SJCRH30 (cell line): ENCODE measurements around the gene CD44. TPM values are rescaled to one million over a fixed set of nuclear protein-coding genes. Genes with fewer than 3 reads are reported as not detected.
"Not testable (repeated sequence)": the region's sequence is repeated elsewhere in the genome, so short reads cannot be mapped to it uniquely, and the experiment has no call there.

Experiments
- DNase-seq, 2 experiments: peaks; one replicate each; pipeline ENCODE4 v3.0.0-alpha.2; 2015 to 2020
- H3K27ac ChIP-seq: fragments of 250-450 bp; sonication (Bioruptor Pico); 2 replicates; pipeline ENCODE4 v1.5.1; 2020; ENCODE audit warnings: mild to moderate bottlenecking, moderate library complexity
- H3K27me3 ChIP-seq: fragments of 250-450 bp; sonication (Bioruptor Pico); 2 replicates; pipeline ENCODE4 v1.5.1; 2020; ENCODE audit warnings: mild to moderate bottlenecking, moderate library complexity
- H3K36me3 ChIP-seq: fragments of 250-450 bp; sonication (Bioruptor Pico); 2 replicates; pipeline ENCODE4 v1.5.1; 2020; ENCODE audit warnings: mild to moderate bottlenecking, moderate library complexity
- H3K4me1 ChIP-seq: fragments of 250-450 bp; sonication (Bioruptor Pico); 2 replicates; pipeline ENCODE4 v1.5.1; 2020; ENCODE audit warnings: mild to moderate bottlenecking, moderate library complexity
- H3K4me3 ChIP-seq: fragments of 250-450 bp; sonication (Bioruptor Pico); 2 replicates; pipeline ENCODE4 v1.5.1; 2020; ENCODE audit warnings: mild to moderate bottlenecking, moderate library complexity
- H3K9me3 ChIP-seq: fragments of 250-450 bp; sonication (Bioruptor Pico); replicated peaks from 2 replicates; pipeline ENCODE4 v1.5.1; 2020; ENCODE audit warnings: mild to moderate bottlenecking, moderate library complexity
- total RNA-seq: library from RNA; depleted of rRNA; stranded (reverse); fragments of >200 nt; shearing (Covaris generic); gene quantifications from 2 replicates; pipeline ENCODE4 v1.2.3, GENCODE V29; 2014

The CD44 gene
- total RNA-seq, 1 experiment from 2014 or later = 0.04 TPM

GRCh38 chr11:35211952-35212351 is 73.0 kb downstream of the CD44 start:
- H3K27ac ChIP-seq = no peak overlapping the region

GRCh38 chr11:35214226-35214770 is 75.3 kb downstream of the CD44 start:
- no peaks in the 10 kb centered on the region for H3K36me3 ChIP-seq
- DNase-seq = no peak
- no peaks in the 10 kb centered on the region for H3K4me1 ChIP-seq
- H3K27ac ChIP-seq = no peak overlapping the region
- no peaks in the 10 kb centered on the region for H3K27me3 ChIP-seq
- no peak overlapping the region for H3K4me3 ChIP-seq
- H3K9me3 ChIP-seq = no peaks in the 10 kb centered on the region

More at GRCh38 chr11:35211952-35212351, 73.0 kb downstream of the CD44 start:
- Histone ChIP-seq H3K27me3 (no peaks in the 10 kb centered on the region), H3K9me3 (no peaks in the 10 kb centered on the region), H3K36me3 (no peaks in the 10 kb centered on the region), H3K4me1 (no peaks in the 10 kb centered on the region), H3K4me3 (no peak overlapping the region)
- no peak for DNase-seq

GRCh38 chr11:35214792-35215193 is 75.8 kb downstream of the CD44 start:
- Histone ChIP-seq H3K27ac (no peak overlapping the region), H3K4me3 (no peak overlapping the region), H3K9me3 (no peaks in the 10 kb centered on the region), H3K36me3 (no peaks in the 10 kb centered on the region), H3K27me3 (no peaks in the 10 kb centered on the region), H3K4me1 (no peaks in the 10 kb centered on the region)
- DNase-seq = no peak

- no peak overlapping the region for H3K4me3 ChIP-seq
- no peaks in the 10 kb centered on the region for H3K27me3 ChIP-seq
- no peaks in the 10 kb centered on the region for H3K36me3 ChIP-seq
- H3K27ac ChIP-seq = no peak overlapping the region
- DNase-seq = no peak
- H3K9me3 ChIP-seq = no peaks in the 10 kb centered on the region
- no peaks in the 10 kb centered on the region for H3K4me1 ChIP-seq
Measured at GRCh38 chr11:35215945-35216344, 77.0 kb downstream of the CD44 start.

- H3K4me1 ChIP-seq = no peaks in the 10 kb centered on the region
- no peak overlapping the region for H3K4me3 ChIP-seq
- H3K9me3 ChIP-seq = no peaks in the 10 kb centered on the region
- H3K27ac ChIP-seq = no peak overlapping the region
- no peaks in the 10 kb centered on the region for H3K36me3 ChIP-seq
- DNase-seq = no peak
- no peaks in the 10 kb centered on the region for H3K27me3 ChIP-seq
Measured at GRCh38 chr11:35216962-35217678, 78.1 kb downstream of the CD44 start.

GRCh38 chr11:35218956-35219355 is 80.0 kb downstream of the CD44 start:
- no peak overlapping the region for H3K4me3 ChIP-seq
- DNase-seq = no peak
- no peaks in the 10 kb centered on the region for H3K27me3 ChIP-seq
- H3K9me3 ChIP-seq = no peaks in the 10 kb centered on the region
- no peaks in the 10 kb centered on the region for H3K4me1 ChIP-seq
- H3K36me3 ChIP-seq = no peaks in the 10 kb centered on the region
- no peak overlapping the region for H3K27ac ChIP-seq

GRCh38 chr11:35223371-35223796 is 84.4 kb downstream of the CD44 start:
- H3K4me3 ChIP-seq = no peak overlapping the region
- H3K27ac ChIP-seq = no peak overlapping the region
- DNase-seq = peak; percentile 22 to 38
- H3K9me3 ChIP-seq = no peaks in the 10 kb centered on the region
- H3K4me1 ChIP-seq = no peaks in the 10 kb centered on the region
- H3K27me3 ChIP-seq = no peaks in the 10 kb centered on the region
- no peaks in the 10 kb centered on the region for H3K36me3 ChIP-seq

- no peaks in the 10 kb centered on the region for H3K9me3 ChIP-seq
- H3K27ac ChIP-seq = no peak overlapping the region
- no peaks in the 10 kb centered on the region for H3K27me3 ChIP-seq
- H3K4me3 ChIP-seq = no peak overlapping the region
- DNase-seq = no peak
- no peaks in the 10 kb centered on the region for H3K4me1 ChIP-seq
- no peaks in the 10 kb centered on the region for H3K36me3 ChIP-seq
Measured at GRCh38 chr11:35223991-35224390, 85.0 kb downstream of the CD44 start.

GRCh38 chr11:35225946-35226520 is 87.1 kb downstream of the CD44 start:
- Histone ChIP-seq H3K36me3 (no peaks in the 10 kb centered on the region), H3K27ac (no peak overlapping the region)
- no peak for DNase-seq

GRCh38 chr11:35226756-35227155 is 87.8 kb downstream of the CD44 start:
- not testable (repeated sequence) for H3K4me3 ChIP-seq, DNase-seq, H3K9me3 ChIP-seq, H3K4me1 ChIP-seq, H3K36me3 ChIP-seq, H3K27ac ChIP-seq, H3K27me3 ChIP-seq

More at GRCh38 chr11:35225946-35226520, 87.1 kb downstream of the CD44 start:
- no peak overlapping the region for H3K4me3 ChIP-seq
- H3K9me3 ChIP-seq = no peaks in the 10 kb centered on the region
- no peaks in the 10 kb centered on the region for H3K4me1 ChIP-seq
- no peaks in the 10 kb centered on the region for H3K27me3 ChIP-seq

- H3K4me3 ChIP-seq = no peak overlapping the region
- H3K27ac ChIP-seq = no peak overlapping the region
- H3K27me3 ChIP-seq = no peaks in the 10 kb centered on the region; the same call in 1 of the 2 replicates
- H3K4me1 ChIP-seq = no peaks in the 10 kb centered on the region
- H3K36me3 ChIP-seq = no peaks in the 10 kb centered on the region
- 0 out of 2 replicates have a peak, but pooled peaks cover 3% of the 10 kb centered on the region for H3K9me3 ChIP-seq
- no peak for DNase-seq
Measured at GRCh38 chr11:35227576-35228327, 88.8 kb downstream of the CD44 start.

GRCh38 chr11:35228328-35228725 is 89.4 kb downstream of the CD44 start:
- H3K36me3 ChIP-seq = no peaks in the 10 kb centered on the region
- H3K27ac ChIP-seq = no peak overlapping the region
- no peaks in the 10 kb centered on the region for H3K4me1 ChIP-seq
- no peak for DNase-seq
- H3K27me3 ChIP-seq = no peaks in the 10 kb centered on the region; the same call in 1 of the 2 replicates
- H3K4me3 ChIP-seq = no peak overlapping the region
- H3K9me3 ChIP-seq = 0 out of 2 replicates have a peak, but pooled peaks cover 3% of the 10 kb centered on the region

GRCh38 chr11:35230388-35230787 is 91.4 kb downstream of the CD44 start:
- no peak for DNase-seq
- Histone ChIP-seq H3K27me3 (no peaks in the 10 kb centered on the region; the same call in 1 of the 2 replicates), H3K4me1 (no peaks in the 10 kb centered on the region), H3K27ac (no peak overlapping the region), H3K4me3 (no peak overlapping the region), H3K9me3 (0 out of 2 replicates have a peak, but pooled peaks cover 3% of the 10 kb centered on the region), H3K36me3 (no peaks in the 10 kb centered on the region)

GRCh38 chr11:35231076-35231860 is 92.3 kb downstream of the CD44 start:
- H3K4me1 ChIP-seq = no peaks in the 10 kb centered on the region
- no peaks in the 10 kb centered on the region; the same call in 1 of the 2 replicates for H3K27me3 ChIP-seq
- H3K36me3 ChIP-seq = no peaks in the 10 kb centered on the region
- H3K9me3 ChIP-seq = 0 out of 2 replicates have a peak, but pooled peaks cover 3% of the 10 kb centered on the region
- no peak overlapping the region for H3K27ac ChIP-seq
- no peak for DNase-seq
- no peak overlapping the region for H3K4me3 ChIP-seq
